Left lung (tissue), 10 donors: Measurements from ENCODE around the gene PSKH1. TPM values are rescaled to one million over a fixed set of nuclear protein-coding genes. Genes with fewer than 3 reads are reported as not detected.
A peak's percentile ranks its signal among the peaks of the same experiment; 100 is the strongest.

Source experiments
- ATAC-seq: fragments of 200-7000 bp; cut with Tn5 transposase; one replicate; pipeline ENCODE4 v1.9.1; 2020; ENCODE audit warnings: moderate library complexity
- DNase-seq, 4 donors: peaks; one replicate each; pipeline ENCODE4 v3.0.0-alpha.2; 2013 to 2020
- H3K27ac ChIP-seq, 2 donors: fragments of 200-600 bp; sonication (generic) in 1 of 2; one replicate each; pipeline versions ENCODE4 v1.5.0 to v1.8.0; 2020 to 2021
- H3K27me3 ChIP-seq, 2 donors: fragments of 200-600 bp; sonication (generic) in 1 of 2; one replicate each; pipeline versions ENCODE4 v1.5.0 to v1.8.0; 2020 to 2021
- H3K36me3 ChIP-seq, 2 donors: fragments of 200-600 bp; sonication (generic) in 1 of 2; one replicate each; pipeline versions ENCODE4 v1.5.0 to v1.8.0; 2020 to 2021
- H3K4me1 ChIP-seq, 2 donors: fragments of 200-600 bp; one replicate each; pipeline ENCODE4 v1.8.0; 2021
- H3K4me3 ChIP-seq, 2 donors: fragments of 200-600 bp; sonication (generic) in 1 of 2; one replicate each; pipeline versions ENCODE4 v1.5.0 to v1.8.0; 2020 to 2021; ENCODE audit warnings: mild to moderate bottlenecking in 1 of 2
- H3K9me3 ChIP-seq, 2 donors: fragments of 200-600 bp; sonication (generic) in 1 of 2; one replicate each; pipeline versions ENCODE4 v1.5.0 to v1.8.0; 2020 to 2021
- CTCF ChIP-seq, 2 donors: fragments of 200-600 bp; sonication (generic) in 1 of 2; IDR thresholded peaks; one replicate each; pipeline versions ENCODE4 v1.5.0 to v1.8.0; 2021; ENCODE audit warnings: antibody characterized with exemption in 2 of 2
- intact Hi-C, 2 donors: fragments of 100-400 bp; cut with DNase I; formaldehyde crosslinking; loops; one replicate each; pipeline versions ENCODE4 v1.11.2 to v1.14.2; 2022
- polyA plus RNA-seq, 6 donors: library from polyadenylated mRNA; unstranded; fragments of 120-200 nt; gene quantifications; one replicate each; pipeline ENCODE4 v1.2.1, GENCODE V29; 2013; ENCODE audit not compliant: insufficient read length in 6 of 6
- total RNA-seq, 2 donors: library from RNA; stranded (reverse); fragmentation: NEBNext Ultra II Directional; extraction: Animal tissue kit (Norgen Biotek cat#: 25700); gene quantifications; one replicate each; pipeline ENCODE4 v1.2.1, GENCODE V29; 2021
- donor health status: DM: no; HTN: yes; CAD: no.
- donor health status: DM: no; HTN: no; CAD: no.

Gene PSKH1
- total and polyA plus RNA-seq, 8 donors = 20.8 to 32.1 (median 29.0) TPM

GRCh38 chr16:67868290-67868689, 24.8 kb upstream of the PSKH1 start:
- Histone ChIP-seq H3K4me3 (no peak overlapping the region), H3K27me3 (no peaks in the 10 kb centered on the region), H3K4me1 (peaks cover 0 to 20% of the 10 kb centered on the region in 2 donors), H3K9me3 (no peaks in the 10 kb centered on the region), H3K36me3 (peaks cover 0 to 70% of the 10 kb centered on the region in 2 donors), H3K27ac (no peak overlapping the region)
- ATAC-seq = no peak
- no peak for TF ChIP-seq CTCF (IDR thresholded peaks at IDR 0.05)
- intact Hi-C loops = no loop called here
- DNase-seq = no peak

DNA sequence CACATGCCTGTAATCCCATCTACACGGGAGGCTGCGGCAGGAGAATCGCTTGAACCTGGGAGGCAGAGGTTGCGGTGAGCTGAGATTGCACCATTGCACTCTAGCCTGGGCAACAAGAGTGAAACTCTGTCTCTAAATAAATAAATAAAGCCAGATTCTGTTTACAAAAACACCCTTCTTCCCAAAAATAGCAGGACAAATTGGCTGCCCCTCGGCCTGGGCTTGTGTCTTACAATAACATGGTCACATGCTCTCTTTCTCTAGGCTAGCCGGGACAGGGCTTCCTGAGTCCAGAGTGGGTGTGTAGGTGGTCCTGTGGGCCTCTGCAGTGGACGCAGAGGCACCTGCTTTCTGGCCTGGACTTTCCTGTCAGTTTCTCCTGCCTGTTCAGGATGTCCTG, 23.4 kb upstream of the PSKH1 start:
- Histone ChIP-seq H3K36me3 (peaks cover 0 to 70% of the 10 kb centered on the region in 2 donors), H3K9me3 (no peaks in the 10 kb centered on the region), H3K4me1 (peaks cover 0 to 26% of the 10 kb centered on the region in 2 donors), H3K27me3 (no peaks in the 10 kb centered on the region), H3K27ac (no peak overlapping the region), H3K4me3 (no peak overlapping the region)
- intact Hi-C loops = no loop called here
- no peak for TF ChIP-seq CTCF (IDR thresholded peaks at IDR 0.05)
- ATAC-seq (no peak), DNase-seq (peak in 1 of 4 donors; percentile 25)

- DNase-seq (no peak), ATAC-seq (no peak)
- Histone ChIP-seq H3K4me1 (peaks cover 0 to 39% of the 10 kb centered on the region in 2 donors), H3K9me3 (no peaks in the 10 kb centered on the region), H3K4me3 (no peak overlapping the region), H3K36me3 (peaks cover 0 to 59% of the 10 kb centered on the region in 2 donors), H3K27me3 (no peaks in the 10 kb centered on the region), H3K27ac (peak overlapping the region in 1 of 2 donors; percentile 86)
- TF ChIP-seq CTCF (IDR thresholded peaks at IDR 0.05) = no peak
- intact Hi-C loops = no loop called here
These were observed 21.8 kb upstream of the PSKH1 start for GRCh38 chr16:67871256-67871655.

GRCh38 chr16:67872131-67872630, 20.9 kb upstream of the PSKH1 start:
- Histone ChIP-seq H3K27me3 (no peaks in the 10 kb centered on the region), H3K9me3 (no peaks in the 10 kb centered on the region), H3K4me1 (peaks cover 0 to 39% of the 10 kb centered on the region in 2 donors), H3K4me3 (peak overlapping the region in 1 of 2 donors; percentile 98), H3K36me3 (peaks cover 0 to 59% of the 10 kb centered on the region in 2 donors), H3K27ac (peak overlapping the region; percentile 70 to 86)
- DNase-seq (no peak), ATAC-seq (no peak)
- no peak for TF ChIP-seq CTCF (IDR thresholded peaks at IDR 0.05)
- intact Hi-C loops = no loop called here

DNA sequence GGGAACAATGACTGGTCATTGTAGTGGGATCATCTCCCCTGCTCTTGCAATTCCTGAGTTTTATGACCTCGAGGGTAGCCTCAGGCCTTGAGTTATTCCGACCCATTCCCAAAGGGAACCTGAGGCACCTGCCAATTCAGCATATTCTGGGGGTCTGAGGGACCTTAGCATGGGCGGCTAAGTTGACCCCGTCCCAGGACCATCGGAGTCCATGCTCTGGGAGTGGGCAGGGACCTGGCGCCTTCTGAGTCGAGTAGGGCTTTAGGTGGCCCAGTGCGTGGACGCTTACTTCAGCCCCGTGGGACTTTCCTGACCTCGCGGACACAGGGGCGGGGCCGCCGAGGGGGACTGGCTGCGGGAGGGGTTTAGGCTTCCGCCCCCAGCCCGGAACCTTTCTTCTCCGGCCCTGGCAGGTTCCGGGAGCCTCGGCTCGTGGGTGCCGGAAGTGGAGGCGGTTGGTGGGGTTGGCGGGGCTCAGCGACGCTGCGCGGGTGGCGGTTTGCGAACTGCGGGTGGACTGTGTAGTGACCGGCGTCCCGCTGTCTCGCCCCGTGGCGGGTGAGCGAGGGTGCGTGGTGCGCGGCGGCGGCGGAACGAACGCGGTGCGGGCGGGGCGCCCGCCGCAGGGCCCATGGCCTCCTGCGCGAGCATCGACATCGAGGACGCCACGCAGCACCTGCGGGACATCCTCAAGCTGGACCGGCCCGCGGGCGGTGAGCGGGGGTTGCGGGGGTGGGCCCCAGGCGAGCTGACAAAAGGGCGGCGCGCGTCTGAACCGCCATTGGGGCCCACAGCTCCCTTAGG, 20.2 kb upstream of the PSKH1 start, which contains the start of gene EDC4:
EDC4 (plus strand) TSS at position 422 of the 804 bp plus-strand sequence; CDS start at position 632, 210 bp downstream.
- H3K9me3 ChIP-seq = no peaks in the 10 kb centered on the region
- TF ChIP-seq CTCF (IDR thresholded peaks at IDR 0.05) = no peak
- H3K27me3 ChIP-seq = no peaks in the 10 kb centered on the region
- DNase-seq (peak; percentile 66 to 97 (median 81)), ATAC-seq (peak; percentile 93)
- H3K4me3 ChIP-seq = peak within 1 kb of the TSS; percentile 97 to 98
- peaks cover 0 to 39% of the 10 kb centered on the region in 2 donors for H3K4me1 ChIP-seq
- intact Hi-C loops = no loop called here
- H3K27ac ChIP-seq = peak within 1 kb of the TSS; percentile 70 to 86
- peaks cover 0 to 59% of the 10 kb centered on the region in 2 donors for H3K36me3 ChIP-seq
